Lower leg skin (tissue), 3 donors: ENCODE measurements around the gene SMCO2.

ENCODE experiments used
- CTCF ChIP-seq, 3 donors: fragments of 450-650 bp; IDR thresholded peaks; one replicate each; pipeline ENCODE4 v1.5.1; 2016; ENCODE audit warnings: antibody characterized with exemption in 3 of 3, mild to moderate bottlenecking in 3 of 3, moderate library complexity in 2 of 3
- POLR2A ChIP-seq, 2 donors: fragments of 450-650 bp; IDR thresholded peaks; one replicate each; pipeline ENCODE4 v1.6.1; 2016 to 2017; ENCODE audit warnings: antibody characterized with exemption in 2 of 2, mild to moderate bottlenecking in 1 of 2, moderate library complexity in 1 of 2

GRCh38 chr12:27467641-27468040 is 21.1 kb downstream of the SMCO2 start:
- TF ChIP-seq CTCF (IDR thresholded peaks at IDR 0.05) (no peak), POLR2A (IDR thresholded peaks at IDR 0.05) (no peak)
